Fibroblast of skin of scalp (primary cell): ENCODE measurements around the gene PLEKHA3.
A peak's percentile ranks its signal among the peaks of the same experiment; 100 is the strongest.
"Not testable (repeated sequence)": the region's sequence is repeated elsewhere in the genome, so short reads cannot be mapped to it uniquely, and the experiment has no call there.

Experiments
- DNase-seq: peaks from one replicate; pipeline ENCODE4 v3.0.0-alpha.2; 2013

Gene PLEKHA3

DNA sequence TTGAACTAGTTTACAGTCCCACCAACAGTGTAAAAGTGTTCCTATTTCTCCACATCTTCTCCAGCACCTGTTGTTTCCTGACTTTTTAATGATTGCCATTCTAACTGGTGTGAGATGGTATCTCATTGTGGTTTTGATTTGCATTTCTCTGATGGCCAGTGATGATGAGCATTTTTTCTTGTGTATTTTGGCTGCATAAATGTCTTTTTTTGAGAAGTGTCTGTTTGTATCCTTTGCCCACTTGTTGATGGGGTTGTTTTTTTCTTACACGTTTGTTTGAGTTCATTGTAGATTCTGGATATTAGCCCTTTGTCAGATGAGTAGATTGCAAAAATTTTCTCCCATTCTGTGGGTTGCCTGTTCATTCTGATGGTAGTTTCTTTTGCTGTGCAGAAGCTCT, 45.2 kb downstream of the PLEKHA3 start:
- DNase-seq: not testable (repeated sequence)

DNA sequence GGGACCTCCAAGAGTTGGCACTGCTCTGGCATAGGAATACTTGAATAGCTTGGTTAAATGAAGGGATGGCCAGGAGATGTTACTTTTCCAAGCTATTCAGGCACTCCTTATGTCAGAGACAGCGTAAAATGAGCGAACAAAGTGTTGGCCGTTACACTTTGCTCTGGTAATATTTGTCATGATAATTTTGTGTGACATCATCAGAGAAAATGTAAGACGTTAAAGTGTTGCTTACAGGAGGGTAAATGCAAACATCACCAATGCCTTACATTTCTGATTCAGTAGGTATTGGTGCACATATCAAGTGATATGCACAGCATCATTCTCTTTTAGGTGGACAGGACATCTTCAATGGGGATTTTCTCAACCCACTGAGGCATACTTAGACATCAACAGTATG, 46.0 kb downstream of the PLEKHA3 start:
- no peak for DNase-seq

DNA sequence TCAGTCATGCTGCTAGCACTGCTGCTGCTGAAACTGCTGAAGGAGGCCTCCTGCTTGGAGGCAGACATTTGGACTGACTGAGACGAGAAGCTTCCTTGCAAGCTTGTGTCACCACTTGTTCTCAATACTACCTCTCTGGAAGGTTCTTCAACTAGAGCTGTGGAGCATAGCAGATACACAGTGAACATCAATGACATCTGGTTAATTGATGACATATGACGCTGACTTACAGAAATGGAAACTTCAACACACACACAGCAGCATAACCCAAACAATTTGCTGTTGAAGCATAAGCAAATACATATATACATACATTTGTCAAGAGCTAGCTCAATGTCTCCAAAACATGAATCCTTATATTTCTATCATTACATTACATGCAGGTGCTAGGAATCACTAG, 47.3 kb downstream of the PLEKHA3 start:
- DNase-seq: no peak

DNA sequence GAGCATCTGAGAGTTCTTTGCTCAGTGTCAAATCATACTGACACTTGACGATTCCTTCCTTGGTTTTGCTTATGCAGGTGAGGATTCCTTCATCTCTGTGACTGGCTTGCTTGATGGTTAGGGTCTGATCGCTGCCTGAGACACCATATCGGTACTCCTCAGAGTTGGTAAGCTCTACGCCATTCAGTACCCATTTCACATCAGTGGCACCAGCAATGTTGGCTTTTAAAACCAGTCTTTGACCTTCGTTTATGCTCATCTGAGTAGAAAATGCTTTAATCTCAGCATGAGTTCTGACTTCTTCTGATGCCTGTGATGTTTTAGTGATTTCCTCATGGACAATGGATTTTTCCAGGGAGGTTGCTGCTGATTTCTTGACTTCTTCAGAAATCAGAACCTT, 48.4 kb downstream of the PLEKHA3 start:
- no peak for DNase-seq

DNA sequence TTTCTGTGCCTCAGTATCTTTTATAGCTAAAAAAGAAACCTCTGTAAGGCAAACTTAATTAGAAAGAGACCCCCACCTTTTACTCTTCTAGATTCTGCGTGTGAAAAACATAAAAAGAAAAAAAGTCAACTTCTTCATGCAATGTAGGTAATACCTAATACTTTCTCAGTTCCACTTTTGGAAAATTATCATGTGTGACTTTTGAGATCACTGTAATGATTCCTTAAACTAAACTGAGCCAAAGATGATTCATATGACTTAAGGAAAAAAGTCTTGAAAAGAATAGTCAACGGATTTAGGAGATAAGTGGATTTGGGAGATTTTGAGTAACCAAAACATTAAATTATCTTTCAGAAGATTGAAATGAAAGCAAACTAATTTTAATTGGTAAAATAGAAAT, 48.9 kb downstream of the PLEKHA3 start:
- no peak for DNase-seq

DNA sequence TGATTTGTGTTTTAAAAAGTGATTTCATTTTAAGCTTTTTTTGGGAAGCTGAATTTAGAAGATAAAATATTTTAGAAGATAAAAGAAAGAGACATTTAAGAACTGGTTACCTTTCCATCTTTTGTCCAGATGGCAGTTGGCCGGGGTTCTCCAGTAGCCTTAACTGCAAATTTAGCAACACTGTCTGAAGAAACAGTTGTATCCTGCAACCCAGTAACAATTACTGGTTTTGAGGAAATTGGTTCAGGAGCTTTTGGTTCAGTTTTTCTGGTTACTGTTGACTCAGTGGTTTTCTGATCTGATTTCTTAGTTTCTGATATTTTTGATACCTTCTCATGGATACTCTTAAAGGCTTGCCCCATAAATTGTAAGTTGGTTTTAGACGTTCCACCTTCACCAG, 49.9 kb downstream of the PLEKHA3 start:
- DNase-seq: no peak

DNA sequence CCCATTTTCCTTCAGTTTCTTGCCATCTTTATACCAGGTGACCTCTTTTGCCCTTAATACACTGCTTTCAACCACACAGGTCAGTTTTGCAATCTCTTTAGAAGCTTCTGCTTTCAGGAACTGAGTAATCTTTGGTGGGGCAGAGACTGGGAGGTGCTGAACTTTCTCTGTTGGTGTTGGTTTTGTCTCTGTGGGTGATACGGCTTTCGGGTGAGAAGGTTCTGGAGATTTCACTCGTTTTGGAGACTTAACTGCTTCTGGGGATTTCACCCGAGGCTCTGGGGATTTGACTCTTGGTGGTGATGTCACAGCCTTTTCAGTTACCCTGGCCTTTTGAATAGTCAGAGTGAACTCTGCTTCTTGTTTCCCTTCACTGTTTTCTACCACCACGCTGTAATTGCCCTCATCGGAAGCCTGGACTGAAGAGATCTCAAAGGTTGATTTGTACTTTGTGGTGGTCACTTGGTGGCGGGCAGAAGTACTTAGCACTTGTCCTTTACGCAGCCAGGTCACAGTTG, 50.4 kb downstream of the PLEKHA3 start:
- no peak for DNase-seq

DNA sequence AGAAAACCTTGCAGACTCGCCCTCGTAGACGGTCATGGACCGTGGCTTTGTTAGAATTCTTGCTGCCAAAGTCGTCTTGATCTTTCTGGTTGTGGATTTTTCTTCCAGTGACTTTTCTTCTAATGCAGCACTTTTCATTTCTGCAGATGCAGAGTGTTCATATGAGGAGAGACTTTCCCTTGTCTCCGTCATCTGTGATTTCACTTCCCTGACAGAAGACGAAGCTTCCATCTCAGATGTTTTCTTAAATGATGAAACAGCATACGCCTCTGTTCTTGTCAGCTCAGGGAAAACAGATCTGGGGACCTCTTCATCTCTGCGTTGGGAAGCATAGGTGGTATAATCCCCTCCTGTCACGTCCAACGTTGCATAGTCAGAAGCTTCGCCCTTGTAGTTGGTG, 50.9 kb downstream of the PLEKHA3 start:
- no peak for DNase-seq

DNA sequence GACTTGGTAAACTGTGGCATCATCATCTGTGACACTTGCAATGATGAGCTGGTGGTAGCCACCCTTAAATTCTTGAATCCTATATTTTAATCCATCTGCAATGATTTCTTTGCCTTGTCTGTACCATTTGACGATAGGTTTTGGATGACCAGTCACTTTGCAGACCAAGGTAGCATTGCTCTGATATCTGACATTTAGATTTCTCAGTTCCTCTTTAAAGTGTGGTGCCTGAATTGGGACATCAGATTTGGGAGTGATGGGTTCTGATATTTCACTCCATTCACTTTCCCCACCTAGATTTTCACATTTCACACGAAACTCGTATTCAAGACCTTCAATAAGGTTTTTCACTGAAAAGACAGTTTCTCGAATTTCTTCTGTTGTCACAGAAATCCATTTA, 55.8 kb downstream of the PLEKHA3 start:
- DNase-seq: no peak

DNA sequence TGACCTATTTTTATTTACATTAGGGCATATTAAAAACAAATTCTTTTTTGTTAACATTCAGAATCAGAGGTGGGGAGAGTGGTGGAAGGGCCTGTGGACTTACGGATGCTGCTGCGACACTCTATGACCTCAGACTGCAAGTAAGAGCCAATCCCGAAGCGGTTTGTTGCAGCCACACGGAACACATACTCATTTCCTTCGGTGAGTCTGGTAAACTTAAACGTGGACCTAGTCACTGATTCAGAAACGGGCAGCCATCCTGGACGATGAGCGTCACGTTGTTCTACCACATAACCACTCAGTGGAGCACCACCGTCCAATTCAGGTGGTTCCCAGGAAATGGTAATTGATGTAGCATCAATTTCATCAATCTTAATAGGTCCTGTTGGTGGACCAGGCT, 61.9 kb downstream of the PLEKHA3 start:
- no peak for DNase-seq

DNA sequence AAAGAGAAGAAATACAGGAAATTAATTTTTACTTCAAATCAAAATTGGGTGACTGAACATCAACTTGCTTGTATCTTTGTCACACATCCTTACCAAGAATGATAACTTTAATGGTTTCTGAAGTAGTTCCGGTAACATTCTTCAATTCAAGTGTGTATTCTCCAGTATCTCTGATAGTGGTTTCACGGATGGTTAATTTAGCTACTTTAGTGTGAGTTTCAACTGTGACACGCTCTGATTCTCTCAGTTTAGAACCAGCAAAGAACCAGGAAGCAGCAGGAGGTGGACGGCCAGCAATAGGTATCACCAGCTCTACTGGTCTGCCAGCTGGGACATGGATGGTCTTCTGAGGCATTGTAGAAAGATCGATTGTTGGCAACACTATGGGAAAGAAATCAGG, 62.3 kb downstream of the PLEKHA3 start:
- no peak for DNase-seq

DNA sequence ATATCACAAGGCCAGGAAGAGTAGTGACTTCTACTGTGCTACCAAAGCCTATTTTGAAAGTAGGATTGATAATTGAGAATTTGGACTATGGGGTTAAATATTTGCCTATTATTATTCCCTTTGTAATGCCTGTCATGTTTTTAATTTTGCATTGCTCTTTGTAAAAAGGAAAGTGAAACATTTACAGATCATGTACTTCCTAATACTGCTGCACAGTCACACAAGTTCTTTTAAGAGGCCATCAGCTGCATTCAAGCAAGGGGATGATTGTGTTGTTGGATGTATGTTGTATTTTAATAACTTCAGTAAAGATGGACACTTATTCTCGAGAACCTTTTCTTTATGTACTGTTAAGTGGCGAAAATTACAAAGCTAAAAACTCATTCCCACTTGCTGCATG, 70.1 kb downstream of the PLEKHA3 start:
- DNase-seq: no peak

DNA sequence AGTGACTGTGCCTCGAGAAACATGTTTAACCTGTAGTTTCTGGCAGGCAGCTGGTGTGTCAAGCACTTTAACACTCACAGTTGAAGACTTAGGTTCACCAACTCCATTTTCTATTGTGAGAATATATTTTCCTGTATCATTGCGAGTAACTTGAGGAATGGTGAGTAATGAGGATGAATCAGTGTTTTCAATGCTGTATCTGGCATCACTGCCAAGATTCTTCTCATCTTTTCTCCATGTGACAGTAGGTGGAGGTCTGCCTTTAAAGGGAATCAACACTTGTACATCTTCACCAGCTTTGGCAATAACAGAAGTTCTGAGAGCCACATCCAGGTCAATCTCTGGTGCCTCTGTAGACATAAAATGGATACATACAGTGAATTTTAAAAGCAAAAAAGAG, 72.8 kb downstream of the PLEKHA3 start:
- peak; percentile 84 for DNase-seq
